K562 (cell line): ENCODE data around the gene PRPF38A. TPM values are rescaled to one million over a fixed set of nuclear protein-coding genes. Genes with fewer than 3 reads are reported as not detected.
A peak's percentile ranks its signal among the peaks of the same experiment; 100 is the strongest.

Source experiments
- ATAC-seq: fragments of 200-7000 bp; cut with Tn5 transposase; 3 replicates; pipeline ENCODE4 v1.9.1; 2020; ENCODE audit warnings: moderate library complexity
- Bru-seq: library from RNA; stranded (reverse); fragments of 400-500 nt; gene quantifications from one replicate; lab custom pipeline; 2021; lab: Mats Ljungman, UMichigan
- BruChase-seq, 2 experiments: library from RNA; stranded (reverse); fragments of 400-500 nt; gene quantifications; one replicate each; lab custom pipeline; 2021; lab: Mats Ljungman, UMichigan
- BruUV-seq: library from RNA; stranded (reverse); fragments of 400-500 nt; replicated peaks from 2 replicates; lab custom pipeline; 2021; lab: Mats Ljungman, UMichigan
- CTCF ChIA-PET: fragments of 300-600 bp; formaldehyde crosslinking; extraction: SDS; loops from one replicate; lab custom pipeline; 2021; ENCODE audit warnings: low intra/inter-chr PET ratio; lab: Yijun Ruan, JAX
- POLR2A ChIA-PET: fragments of 300-600, 350-650 bp; sonication (Branson Sonifier 250); formaldehyde crosslinking; extraction: SDS; loops from one replicate; lab custom pipeline; 2021; ENCODE audit warnings: antibody characterized with exemption, inconsistent platforms; lab: Yijun Ruan, JAX
- DNase-seq, 4 experiments: peaks; one replicate each; pipeline versions ENCODE4 v3.0.0 to v3.0.0-alpha.2; 2011 to 2018; ENCODE audit warnings: low spot score in 3 of 4, mixed read lengths in 3 of 4; ENCODE audit errors: extremely low read depth in 1 of 4
- FAIRE-seq: peaks from 2 replicates; lab custom pipeline; 2011; peaks lifted over from hg19 to GRCh38; lab: Jason Lieb, UNC
- H2AFZ ChIP-seq: 2 replicates; pipeline ENCODE4 v1.6.0; 2011; ENCODE audit warnings: low read depth, low read length, control low read depth, inconsistent platforms
- H3K27ac ChIP-seq: fragments of 200-600 bp; 3 replicates; pipeline ENCODE4 v1.8.0; 2011; ENCODE audit warnings: low read depth, mild to moderate bottlenecking, control low read depth, inconsistent platforms, low read length, moderate library complexity, mixed read lengths; ENCODE audit errors: extremely low read depth
- H3K27me3 ChIP-seq, 2 experiments: fragments of 300-600 bp in 1 of 2; 2 replicates in 1 of 2; 3 replicates in 1 of 2; pipeline versions ENCODE4 v1.6.0 to v1.8.0; 2011; ENCODE audit warnings: inconsistent platforms in 2 of 2, low read length in 2 of 2, mild to moderate bottlenecking in 1 of 2, mixed read lengths in 1 of 2, moderate library complexity in 1 of 2; ENCODE audit not compliant: control insufficient read depth in 2 of 2, insufficient read depth in 2 of 2
- H3K36me3 ChIP-seq: fragments of 300-600 bp; 3 replicates; pipeline ENCODE4 v1.8.0; 2011; ENCODE audit warnings: mild to moderate bottlenecking, low read length, inconsistent platforms; ENCODE audit not compliant: control insufficient read depth, insufficient read depth
- H3K4me1 ChIP-seq, 2 experiments: fragments of 200-600 bp in 1 of 2; replicated peaks in 1 of 2; 2 replicates in 1 of 2; 3 replicates in 1 of 2; pipeline versions ENCODE4 v1.5.1 to v1.8.0; 2011; ENCODE audit warnings: inconsistent platforms in 2 of 2, low read length in 2 of 2, mild to moderate bottlenecking in 1 of 2, mixed read lengths in 1 of 2, moderate library complexity in 1 of 2; ENCODE audit not compliant: control insufficient read depth in 2 of 2, insufficient read depth in 2 of 2
- H3K4me2 ChIP-seq: 2 replicates; pipeline ENCODE4 v1.6.1; 2011; ENCODE audit warnings: low read length, control low read depth, inconsistent platforms, mixed read lengths; ENCODE audit not compliant: insufficient read depth
- H3K4me3 ChIP-seq: fragments of 200-600 bp; sonication (generic), shearing (Covaris generic); 2 replicates; pipeline ENCODE4 v1.5.1; 2016; ENCODE audit warnings: control low read depth, inconsistent platforms
- H3K79me2 ChIP-seq: fragments of 200-600 bp; 3 replicates; pipeline ENCODE4 v1.8.0; 2011; ENCODE audit warnings: low read length, inconsistent platforms; ENCODE audit not compliant: control insufficient read depth, insufficient read depth
- H3K9ac ChIP-seq, 2 experiments: 2 replicates each; pipeline versions ENCODE4 v1.6.0 to v1.6.1; 2011; ENCODE audit warnings: low read depth in 2 of 2, low read length in 2 of 2, control low read depth in 1 of 2, inconsistent platforms in 1 of 2, mild to moderate bottlenecking in 1 of 2, mixed read lengths in 1 of 2; ENCODE audit not compliant: insufficient read depth in 1 of 2
- H3K9me1 ChIP-seq: one replicate; pipeline ENCODE4 v1.6.0; 2011; ENCODE audit warnings: inconsistent platforms, mild to moderate bottlenecking, low read length, moderate library complexity; ENCODE audit not compliant: control insufficient read depth, insufficient read depth
- H3K9me3 ChIP-seq: replicated peaks from 2 replicates; pipeline ENCODE4 v1.5.1; 2011; ENCODE audit warnings: low read depth, low read length, inconsistent platforms; ENCODE audit not compliant: control insufficient read depth, insufficient read depth
- H4K20me1 ChIP-seq: replicated peaks from 2 replicates; pipeline ENCODE4 v1.6.1; 2011; ENCODE audit warnings: low read length, inconsistent platforms, mixed read lengths; ENCODE audit not compliant: control insufficient read depth, insufficient read depth
- ARID2 ChIP-seq: fragments of 450-650 bp; IDR thresholded peaks from 2 replicates; pipeline ENCODE4 v1.6.1; 2017; ENCODE audit warnings: antibody characterized with exemption, mild to moderate bottlenecking
- GABPA ChIP-seq: fragments of 200-800 bp; sonication (Bioruptor generic); conservative IDR thresholded peaks from 2 replicates; pipeline ENCODE4 v1.6.1; 2016; ENCODE audit warnings: low read depth, missing genetic modification characterization, missing compliant biosample characterization
- ILK ChIP-seq: fragments of 450-650 bp; IDR thresholded peaks from 2 replicates; pipeline ENCODE4 v1.6.1; 2016; ENCODE audit warnings: missing genetic modification characterization, low read depth, mild to moderate bottlenecking, missing compliant biosample characterization, moderate library complexity, borderline replicate concordance
- NBN ChIP-seq: fragments of 450-650 bp; IDR thresholded peaks from 2 replicates; pipeline ENCODE4 v1.6.1; 2016; ENCODE audit warnings: low read depth, mild to moderate bottlenecking
- RBFOX2 ChIP-seq: fragments of 200-400 bp; formaldehyde crosslinking; IDR thresholded peaks from 2 replicates; pipeline ENCODE4 v1.6.1; 2017; ENCODE audit warnings: low read depth, mild to moderate bottlenecking, low read length, moderate library complexity
- RNF2 ChIP-seq: sonication (generic); IDR thresholded peaks from 2 replicates; pipeline ENCODE4 v1.6.1; 2016
- ZNF165 ChIP-seq: fragments of 250-450 bp; sonication (Bioruptor Pico); IDR thresholded peaks from 2 replicates; pipeline ENCODE4 v1.4.0; 2020; ENCODE audit warnings: borderline replicate concordance
- WGBS: fragments of 100-300 bp; shearing (Covaris generic); methylation state at CpG from one replicate; pipeline ENCODE4 v1.1.6; 2016; ENCODE audit warnings: low coverage, mixed read lengths; ENCODE audit not compliant: insufficient coverage; ENCODE audit errors: missing lambda C conversion rate; 5-methylcytosine and 5-hydroxymethylcytosine counted together
- in situ Hi-C: fragments of 300-500 bp; cut with MboI; formaldehyde crosslinking; loops from 4 replicates; pipeline ENCODE4 v1.15.0; 2018; ENCODE audit warnings: inconsistent platforms, mixed read lengths
- intact Hi-C: fragments of 100-400 bp; cut with micrococcal nuclease; formaldehyde crosslinking; loops from 2 replicates; pipeline ENCODE4 v1.14.2; 2022
- long read RNA-seq, 3 experiments: library from polyadenylated mRNA in 2 of 3; library from RNA in 1 of 3; unstranded in 2 of 3; stranded (forward) in 1 of 3; transcript quantifications; one replicate each; pipeline ENCODE4 v2.0.0, GENCODE V29; 2019 to 2022
- polyA minus RNA-seq, 3 experiments: library from RNA; depleted of rRNA, polyadenylated mRNA; stranded (reverse); fragments of >200 nt; gene quantifications; 2 replicates each; pipeline ENCODE4 v1.2.3, GENCODE V29; 2011
- polyA plus RNA-seq, 8 experiments: library from polyadenylated mRNA; depleted of rRNA in 4 of 8; stranded (reverse) in 5 of 8; unstranded in 3 of 8; fragments of >200 nt; fragmentation: Nextera tagmentation in 2 of 8; fragmentation: Illumina TruSeq in 1 of 8; extraction: Ambion mirVana in 2 of 8; extraction: Trizol in 1 of 8; gene quantifications; 2 replicates each; pipeline versions ENCODE4 v1.2.1 to v1.2.3, GENCODE V29; 2011 to 2014; ENCODE audit warnings: inconsistent platforms in 1 of 8, missing spikeins in 1 of 8
- total RNA-seq, 7 experiments: library from RNA; depleted of rRNA in 6 of 7; stranded (reverse); fragments of >200 nt in 6 of 7; fragmentation: Illumina TruSeq in 2 of 7; extraction: Trizol in 2 of 7; gene quantifications; 2 replicates each; pipeline versions ENCODE4 v1.2.1 to v1.2.3, GENCODE V29; 2011 to 2021; ENCODE audit warnings: low replicate concordance in 1 of 7
- TF ChIP-seq, protein P1 (sequence below): fragments of 450-650 bp; conservative IDR thresholded peaks from 2 replicates; pipeline ENCODE4 v1.6.1; 2016; ENCODE audit warnings: missing genetic modification characterization, low read depth, mild to moderate bottlenecking, control low read depth, missing compliant biosample characterization
- TF ChIP-seq, protein P2 (sequence below): IDR thresholded peaks from 2 replicates; pipeline ENCODE4 v1.6.1; 2014; ENCODE audit warnings: antibody characterized with exemption

Gene PRPF38A, protein sequence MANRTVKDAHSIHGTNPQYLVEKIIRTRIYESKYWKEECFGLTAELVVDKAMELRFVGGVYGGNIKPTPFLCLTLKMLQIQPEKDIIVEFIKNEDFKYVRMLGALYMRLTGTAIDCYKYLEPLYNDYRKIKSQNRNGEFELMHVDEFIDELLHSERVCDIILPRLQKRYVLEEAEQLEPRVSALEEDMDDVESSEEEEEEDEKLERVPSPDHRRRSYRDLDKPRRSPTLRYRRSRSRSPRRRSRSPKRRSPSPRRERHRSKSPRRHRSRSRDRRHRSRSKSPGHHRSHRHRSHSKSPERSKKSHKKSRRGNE
- total RNA-seq (2011; cell fraction: chromatin; rRNA removed; ENCODE audit: low replicate concordance), result 109 and 156 TPM in 2 replicates
- 69.1 and 85.2 TPM in 2 replicates for total RNA-seq (2011; cell fraction: nucleolus; rRNA removed)
- total RNA-seq (2011; cell fraction: nucleoplasm; rRNA removed), result 122 and 176 TPM in 2 replicates
- total RNA-seq (2014; rRNA removed) (53.6 and 64.4 TPM in 2 replicates), total RNA-seq (2014; rRNA removed; fragmentation: Illumina TruSeq; extraction: Trizol) (67.5 and 71.8 TPM in 2 replicates), total RNA-seq (2015; rRNA removed; fragmentation: Illumina TruSeq; extraction: Trizol) (51.0 and 58.7 TPM in 2 replicates), total RNA-seq (2021) (115 and 122 TPM in 2 replicates), polyA plus RNA-seq (2011; rRNA removed) (89.2 and 108 TPM in 2 replicates), polyA plus RNA-seq (2014; fragmentation: Illumina TruSeq; extraction: Trizol) (120 and 133 TPM in 2 replicates), polyA plus RNA-seq (2014; fragmentation: Nextera tagmentation; extraction: Ambion mirVana) (100 to 1,000 TPM; 126 to 198 TPM), polyA plus RNA-seq (2014; rRNA removed) (54.8 and 58.6 TPM in 2 replicates), polyA minus RNA-seq (2011; rRNA and poly(A)+ RNA removed) (138 and 184 TPM in 2 replicates), Bru-seq, nascent RNA (percentile 96 among the genes with signal in this experiment), BruChase-seq, experiment 1, labeled RNA remaining after a 2-hour chase (percentile 96 among the genes with signal in this experiment), BruChase-seq, experiment 2, labeled RNA remaining after a 6-hour chase (percentile 97 among the genes with signal in this experiment)
- 37.6 and 47.6 TPM in 2 replicates for polyA plus RNA-seq (2011; cell fraction: cytosol; rRNA removed)
- polyA plus RNA-seq (2011; cell fraction: nucleus; rRNA removed), result 109 and 157 TPM in 2 replicates
- polyA plus RNA-seq (2012), result 86.3 and 96.6 TPM in 2 replicates
- 40.4 and 45.1 TPM in 2 replicates for polyA minus RNA-seq (2011; cell fraction: cytosol; rRNA and poly(A)+ RNA removed)
- polyA minus RNA-seq (2011; cell fraction: nucleus; rRNA and poly(A)+ RNA removed), result 43.6 and 99.0 TPM in 2 replicates
- long read RNA-seq, experiment 1, full-length matches to known transcripts, result 255 of 440 reads
- long read RNA-seq, experiment 1, partial matches to known transcripts, result 138 of 440 reads
- long read RNA-seq, experiment 1, other reads (novel, unspliced or antisense), result 47 of 440 reads
- long read RNA-seq, experiment 2, full-length matches to known transcripts, result 54 of 117 reads
- long read RNA-seq, experiment 2, partial matches to known transcripts, result 7 of 117 reads
- long read RNA-seq, experiment 2, other reads (novel, unspliced or antisense), result 56 of 117 reads
- long read RNA-seq, experiment 3, full-length matches to known transcripts, result 166 of 187 reads
- long read RNA-seq, experiment 3, partial matches to known transcripts, result 2 of 187 reads
- long read RNA-seq, experiment 3, other reads (novel, unspliced or antisense), result 19 of 187 reads

DNA sequence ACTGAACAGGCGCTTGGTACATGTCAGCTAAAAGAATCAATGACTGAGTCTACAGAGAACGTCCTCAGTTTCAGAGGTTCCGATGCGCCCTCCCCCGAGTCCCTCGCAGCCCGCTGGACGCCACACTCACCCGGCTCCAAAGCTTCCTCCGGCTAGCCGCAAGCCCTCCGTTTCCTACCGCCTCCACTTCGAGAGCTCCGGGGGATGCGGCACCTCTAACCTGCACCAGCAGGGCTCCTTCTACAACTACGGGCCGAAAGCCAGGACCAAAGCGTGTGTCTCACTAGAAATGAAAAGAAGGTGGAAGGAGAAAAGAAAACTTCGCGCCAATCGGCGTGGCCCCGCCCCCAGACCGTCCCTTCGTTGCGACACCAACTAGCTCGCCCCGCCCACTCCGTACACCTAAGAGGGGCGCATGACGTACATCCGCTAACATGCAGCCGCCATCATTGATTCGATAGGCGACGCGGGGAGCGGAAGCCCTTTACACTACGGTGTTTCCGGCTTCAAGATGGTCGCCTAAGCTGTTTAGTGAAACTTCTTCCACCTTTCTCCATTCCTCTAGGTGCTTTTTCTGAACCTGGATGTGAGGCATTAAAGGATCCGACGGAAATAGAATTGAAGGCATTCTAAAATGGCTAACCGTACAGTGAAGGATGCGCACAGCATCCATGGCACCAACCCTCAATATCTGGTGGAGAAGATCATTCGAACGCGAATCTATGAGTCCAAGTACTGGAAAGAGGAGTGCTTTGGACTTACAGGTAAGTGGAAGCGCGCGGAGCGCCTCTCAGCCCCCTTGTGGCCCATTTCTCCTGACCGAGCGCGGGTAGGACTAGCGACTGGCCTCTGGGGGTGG is at the start of gene PRPF38A, which contains the start of gene ORC1:
Gene PRPF38A (plus strand): TSS at position 487 of the 859 bp plus-strand sequence. CDS start 148 bp downstream, at position 635.
Gene ORC1 (minus strand): TSS at position 308 of the 859 bp plus-strand sequence. CDS start 2,200 bp downstream, outside the sequence.
- POLR2A ChIA-PET, result interaction anchor here (0.6 to 6.6 kb wide), 33 partner anchors 9 to 525 kb away, joined by 3 to 58 read pairs (median 4); partner anchors contain the start of genes CC2D1B, COA7 and ZYG11B
- in situ Hi-C loops (loop anchor here (10.0 kb wide), 1 partner anchor 280 kb away; no protein-coding TSS in a partner anchor), intact Hi-C loops (loop anchor here (5.0 kb wide), 3 partner anchors 163 to 278 kb away; no protein-coding TSS in a partner anchor)
- under 1% methylated on average over 57 of the region's 57 CpGs for WGBS
- peaks cover 12 to 27% of the 10 kb centered on the region in 2 experiments; a peak in 4 of 5 replicates for H3K4me1 ChIP-seq
- H3K9ac ChIP-seq, result peak within 1 kb of the TSS; percentile 98 to 99
- peak within 1 kb of the TSS; percentile 98 for H3K27ac ChIP-seq
- CTCF ChIA-PET, result interaction anchor here (0.6 to 1.2 kb wide), 3 partner anchors 164 to 282 kb away, joined by 3 to 5 read pairs (median 3); no protein-coding TSS in a partner anchor
- BruUV-seq, result TSS peak; percentile 75
- no peaks in the 10 kb centered on the region for H3K27me3 ChIP-seq
- peaks cover 75% of the 10 kb centered on the region for H3K36me3 ChIP-seq
- H3K4me2 ChIP-seq, result peak within 1 kb of the TSS; percentile 98
- peaks cover 3% of the 10 kb centered on the region for H3K9me1 ChIP-seq
- H3K4me3 ChIP-seq, result peak within 1 kb of the TSS; percentile 80
- FAIRE-seq (peak; percentile 90), ATAC-seq (peak; percentile 90), DNase-seq (peak; percentile 94 to 100 (median 97))
- peaks cover 6% of the 10 kb centered on the region; the same call in 1 of the 2 replicates for H4K20me1 ChIP-seq
- no peaks in the 10 kb centered on the region for H3K9me3 ChIP-seq
- H2AFZ ChIP-seq, result peak within 1 kb of the TSS; percentile 97
- H3K79me2 ChIP-seq, result peaks cover 85% of the 10 kb centered on the region
- TF ChIP-seq, protein P1, sequence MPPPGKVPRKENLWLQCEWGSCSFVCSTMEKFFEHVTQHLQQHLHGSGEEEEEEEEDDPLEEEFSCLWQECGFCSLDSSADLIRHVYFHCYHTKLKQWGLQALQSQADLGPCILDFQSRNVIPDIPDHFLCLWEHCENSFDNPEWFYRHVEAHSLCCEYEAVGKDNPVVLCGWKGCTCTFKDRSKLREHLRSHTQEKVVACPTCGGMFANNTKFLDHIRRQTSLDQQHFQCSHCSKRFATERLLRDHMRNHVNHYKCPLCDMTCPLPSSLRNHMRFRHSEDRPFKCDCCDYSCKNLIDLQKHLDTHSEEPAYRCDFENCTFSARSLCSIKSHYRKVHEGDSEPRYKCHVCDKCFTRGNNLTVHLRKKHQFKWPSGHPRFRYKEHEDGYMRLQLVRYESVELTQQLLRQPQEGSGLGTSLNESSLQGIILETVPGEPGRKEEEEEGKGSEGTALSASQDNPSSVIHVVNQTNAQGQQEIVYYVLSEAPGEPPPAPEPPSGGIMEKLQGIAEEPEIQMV, result no peak
- TF ChIP-seq RNF2 (0 out of 2 replicates have a peak, but pooled peaks have one; percentile 39), GABPA (tag) (peak; percentile 98), NBN (peak; percentile 80), ARID2 (no peak; the same call in 1 of the 2 replicates), RBFOX2 (peak; percentile 93), ZNF165 (no peak), ILK (tag) (no peak)
- TF ChIP-seq, protein P2, sequence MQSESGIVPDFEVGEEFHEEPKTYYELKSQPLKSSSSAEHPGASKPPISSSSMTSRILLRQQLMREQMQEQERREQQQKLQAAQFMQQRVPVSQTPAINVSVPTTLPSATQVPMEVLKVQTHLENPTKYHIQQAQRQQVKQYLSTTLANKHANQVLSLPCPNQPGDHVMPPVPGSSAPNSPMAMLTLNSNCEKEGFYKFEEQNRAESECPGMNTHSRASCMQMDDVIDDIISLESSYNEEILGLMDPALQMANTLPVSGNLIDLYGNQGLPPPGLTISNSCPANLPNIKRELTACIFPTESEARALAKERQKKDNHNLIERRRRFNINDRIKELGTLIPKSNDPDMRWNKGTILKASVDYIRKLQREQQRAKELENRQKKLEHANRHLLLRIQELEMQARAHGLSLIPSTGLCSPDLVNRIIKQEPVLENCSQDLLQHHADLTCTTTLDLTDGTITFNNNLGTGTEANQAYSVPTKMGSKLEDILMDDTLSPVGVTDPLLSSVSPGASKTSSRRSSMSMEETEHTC, result no peak
